ENCODE measurements around the gene IQSEC3.

Gene IQSEC3

DNA sequence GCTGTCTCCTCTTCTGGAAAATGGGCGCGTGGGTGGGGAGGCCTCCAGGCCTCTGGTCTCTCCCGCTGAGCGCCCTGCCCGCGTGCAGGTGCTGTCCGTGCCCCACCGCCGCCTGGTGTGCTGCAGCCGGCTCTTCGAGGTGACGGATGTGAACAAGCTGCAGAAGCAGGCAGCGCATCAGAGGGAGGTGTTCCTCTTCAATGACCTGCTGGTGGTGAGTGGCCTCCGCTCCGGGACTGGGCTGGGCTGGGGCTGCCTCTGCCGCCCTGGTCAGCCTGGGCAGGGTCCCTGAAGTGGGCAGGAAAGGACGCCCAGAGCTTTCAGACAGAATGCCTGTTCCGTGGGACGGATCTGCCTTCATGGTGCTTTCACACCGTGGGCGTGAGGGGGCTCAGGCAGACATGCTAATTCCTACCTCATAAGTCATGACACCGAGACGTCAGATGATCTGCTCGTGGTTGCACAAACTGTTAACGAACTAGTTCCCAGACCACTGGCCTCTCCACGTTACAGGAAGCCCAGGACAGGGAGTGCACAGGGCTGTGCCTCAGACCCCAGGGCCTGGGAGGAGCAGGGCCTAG is 96.9 kb downstream of the IQSEC3 start:
- DNase-seq (ENCODE audit: low read depth in 2 of 2) = no peak

GRCh38 chr12:164207-164606 is 97.6 kb downstream of the IQSEC3 start:
- DNase-seq (ENCODE audit: low read depth in 2 of 2) = no peak

DNA sequence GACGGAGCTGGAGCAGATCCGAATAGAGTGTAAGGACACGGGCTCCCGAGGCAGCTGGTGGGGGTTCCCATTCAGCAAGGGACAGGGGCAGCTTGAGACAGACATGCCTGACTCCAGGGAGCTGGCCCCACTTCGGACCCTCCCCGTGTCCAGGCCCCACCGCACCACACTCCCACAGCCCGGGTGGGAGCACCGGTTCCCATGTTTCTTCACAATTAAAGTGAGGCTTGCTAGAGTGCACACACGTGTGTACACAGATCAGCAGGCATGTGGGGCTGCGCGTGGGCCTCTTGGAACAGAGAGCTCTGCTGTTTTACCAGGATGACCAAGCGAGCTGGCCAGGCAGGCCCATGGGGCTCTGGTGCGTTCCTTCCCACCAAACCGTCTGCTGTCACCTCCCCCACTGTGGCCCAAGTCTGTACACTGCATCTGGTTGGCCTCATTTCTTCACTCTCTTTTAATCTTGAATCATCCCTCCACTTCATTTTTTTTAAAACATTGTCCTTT is 99.3 kb downstream of the IQSEC3 start:
- no peak for DNase-seq (ENCODE audit: low read depth in 2 of 2)

GRCh38 chr12:166425-167075 is 100.0 kb downstream of the IQSEC3 start:
- DNase-seq (ENCODE audit: low read depth in 2 of 2) = no peak

GRCh38 chr12:167959-168600 is 101.5 kb downstream of the IQSEC3 start:
- no peak for DNase-seq (ENCODE audit: low read depth in 2 of 2)

DNA sequence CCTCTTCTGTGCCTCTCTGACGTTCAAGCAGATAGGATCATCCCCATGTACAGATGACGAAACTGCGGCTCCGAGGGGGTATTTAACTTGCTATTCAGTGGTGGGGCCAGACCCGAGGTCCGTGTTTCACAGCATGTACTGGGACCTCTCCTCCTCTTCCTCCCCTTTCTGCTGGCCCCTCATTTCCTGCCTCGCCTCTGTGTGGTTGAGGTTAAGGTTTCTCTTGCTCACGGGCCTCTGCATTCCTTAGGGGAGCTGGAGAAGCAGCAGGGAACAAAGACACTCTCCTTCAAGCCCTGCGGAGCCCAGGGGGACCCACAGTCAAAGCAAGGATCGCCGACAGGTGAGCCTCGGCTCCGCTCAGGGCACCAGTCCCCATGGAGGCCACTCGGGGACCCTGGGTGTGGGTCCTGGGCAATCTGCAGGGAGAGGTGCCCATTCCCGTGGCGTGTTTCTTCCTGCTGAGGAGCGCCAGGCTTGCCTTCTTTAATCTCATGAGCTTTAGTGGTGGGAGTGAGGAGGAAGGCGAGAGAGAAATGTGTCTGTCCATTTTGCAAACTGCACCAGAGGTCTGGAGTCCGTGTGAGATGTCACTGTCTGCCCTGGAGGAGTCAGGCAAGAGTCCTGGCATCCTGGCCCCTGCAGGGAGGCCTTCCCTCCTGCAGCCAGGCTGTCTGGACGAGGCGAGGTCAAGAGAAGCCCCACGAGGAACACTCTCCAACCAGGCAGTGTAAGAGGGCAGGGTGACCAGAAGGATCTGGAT is 102.4 kb downstream of the IQSEC3 start:
- DNase-seq (ENCODE audit: low read depth in 2 of 2) = no peak

GRCh38 chr12:169528-170370 is 103.2 kb downstream of the IQSEC3 start:
- DNase-seq (ENCODE audit: low read depth in 2 of 2) = no peak

- no peak for DNase-seq (ENCODE audit: low read depth in 2 of 2)
These were observed 104.0 kb downstream of the IQSEC3 start for GRCh38 chr12:170371-171225.

DNA sequence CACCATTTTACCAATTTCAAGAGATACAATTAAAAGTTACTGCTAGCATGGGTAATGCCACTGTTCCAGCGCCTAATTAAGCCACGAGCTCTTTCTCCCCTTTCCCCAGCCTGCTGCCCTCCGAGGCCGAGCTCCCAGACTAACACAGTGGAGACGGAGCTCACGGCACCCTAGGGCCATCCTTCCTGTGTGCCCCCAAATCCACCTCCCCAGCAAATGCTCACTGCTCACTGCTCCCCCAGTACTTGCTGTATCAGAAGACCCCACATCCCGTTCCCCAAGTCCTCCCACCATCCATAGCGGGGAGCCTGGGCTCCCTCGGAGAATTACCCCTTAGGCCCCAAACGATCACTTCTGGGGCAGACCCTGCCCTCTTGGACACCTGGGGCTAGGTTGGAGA is 104.7 kb downstream of the IQSEC3 start:
- no peak for DNase-seq (ENCODE audit: low read depth in 2 of 2)

- DNase-seq (ENCODE audit: low read depth in 2 of 2) = no peak
These were observed 105.4 kb downstream of the IQSEC3 start for GRCh38 chr12:171743-172676.

- DNase-seq (ENCODE audit: low read depth in 2 of 2) = no peak
These were observed 106.2 kb downstream of the IQSEC3 start for GRCh38 chr12:172732-173161.

DNA sequence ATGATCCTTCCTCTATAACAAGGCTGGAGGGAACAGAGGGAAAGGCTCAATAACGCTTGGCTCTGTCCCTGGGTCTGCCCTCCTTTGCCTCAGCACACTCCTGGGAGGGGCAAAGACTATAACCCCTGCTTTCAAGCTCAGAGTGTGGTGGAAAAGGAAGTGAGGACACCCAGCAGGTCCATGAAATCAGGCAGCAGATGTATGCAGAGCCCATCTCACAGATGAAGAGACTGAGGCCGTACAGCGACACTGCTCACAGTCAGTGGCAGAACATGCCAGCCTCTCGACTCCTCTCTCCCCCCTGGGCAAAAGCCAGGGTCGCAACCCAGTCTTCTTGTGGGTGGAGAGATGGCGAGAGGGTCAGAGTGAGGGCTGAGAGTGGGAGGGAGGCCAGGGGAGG is 107.6 kb downstream of the IQSEC3 start:
- no peak for DNase-seq (ENCODE audit: low read depth in 2 of 2)

DNA sequence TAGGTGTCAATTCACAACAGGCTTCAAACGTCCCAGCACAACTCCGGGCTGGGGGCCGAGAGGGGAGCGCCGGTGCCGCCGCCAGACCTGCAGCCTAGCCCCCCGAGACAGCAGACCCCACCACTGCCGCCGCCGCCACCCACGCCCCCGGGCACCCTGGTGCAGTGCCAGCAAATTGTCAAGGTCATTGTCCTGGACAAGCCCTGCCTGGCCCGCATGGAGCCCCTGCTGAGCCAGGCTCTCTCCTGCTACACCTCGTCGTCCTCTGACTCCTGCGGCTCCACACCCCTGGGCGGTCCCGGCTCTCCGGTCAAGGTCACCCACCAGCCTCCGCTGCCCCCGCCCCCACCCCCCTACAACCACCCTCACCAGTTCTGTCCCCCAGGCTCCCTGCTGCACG is 108.0 kb downstream of the IQSEC3 start:
- no peak for DNase-seq (ENCODE audit: low read depth in 2 of 2)

GRCh38 chr12:175250-175649 is 108.7 kb downstream of the IQSEC3 start:
- no peak for DNase-seq (ENCODE audit: low read depth in 2 of 2)

DNA sequence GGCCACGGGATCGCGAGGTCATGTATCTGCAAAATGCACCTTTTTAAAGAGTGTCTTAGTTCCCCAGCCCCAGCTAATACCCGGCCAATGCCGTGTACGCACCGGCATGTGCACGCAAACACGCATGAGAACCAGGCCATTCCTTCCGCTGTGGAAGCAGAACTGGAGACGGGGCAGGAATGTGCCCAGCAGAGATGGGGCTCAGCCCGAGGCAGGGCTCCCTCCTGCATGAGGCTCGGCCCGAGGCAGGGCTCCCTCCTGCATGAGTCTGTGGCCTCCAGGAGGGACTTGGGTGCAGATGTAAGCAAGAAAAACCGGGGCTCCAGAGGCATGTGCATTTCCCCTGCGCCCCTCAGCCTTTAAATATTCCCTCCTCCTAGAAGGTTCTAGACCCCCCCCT is 109.2 kb downstream of the IQSEC3 start:
- DNase-seq (ENCODE audit: low read depth in 2 of 2) = no peak

- no peak for DNase-seq (ENCODE audit: low read depth in 2 of 2)
These were observed 110.0 kb downstream of the IQSEC3 start for GRCh38 chr12:176321-177181.

GRCh38 chr12:177336-177979 is 110.9 kb downstream of the IQSEC3 start:
- no peak for DNase-seq (ENCODE audit: low read depth in 2 of 2)
